ENCODE results near the gene PRMT3.

GRCh38 chr11:20530942-20531703, 143.6 kb downstream of the PRMT3 start:
- TF ChIP-seq POLR2A (IDR thresholded peaks at IDR 0.05; ENCODE audit: low read depth, low read length) (no peak), TAF1 (IDR thresholded peaks at IDR 0.05; ENCODE audit: borderline replicate concordance, low read depth, low read length) (no peak)

Measured in GM12892 (cell line).